PC-9 (cell line): Measurements from ENCODE around the gene EXD2. TPM values are rescaled to one million over a fixed set of nuclear protein-coding genes. Genes with fewer than 3 reads are reported as not detected.
"Not testable (repeated sequence)": the region's sequence is repeated elsewhere in the genome, so short reads cannot be mapped to it uniquely, and the experiment has no call there.

Experiments
- BruUV-seq: library from RNA; stranded (reverse); fragments of 400-500 nt; replicated peaks from 2 replicates; lab custom pipeline; 2021; lab: Mats Ljungman, UMichigan
- CTCF ChIA-PET: fragments of 300-600 bp; sonication (Branson Sonifier 250); formaldehyde crosslinking; loops from one replicate; lab custom pipeline; 2022; ENCODE audit warnings: antibody characterized with exemption; lab: Charles Lee
- POLR2A ChIA-PET: fragments of 300-600 bp; sonication (Branson Sonifier 250); formaldehyde crosslinking; loops from one replicate; lab custom pipeline; 2022; ENCODE audit warnings: antibody characterized with exemption; ENCODE audit not compliant: unreplicated experiment; lab: Charles Lee
- DNase-seq, 2 experiments: peaks; one replicate each; pipeline versions ENCODE4 v3.0.0 to v3.0.0-alpha.2; 2015 to 2022; ENCODE audit warnings: mixed read lengths in 1 of 2
- H2AFZ ChIP-seq: fragments of 200-600 bp; sonication (generic); 2 replicates; pipeline ENCODE4 v1.8.1; 2017; ENCODE audit warnings: antibody characterized with exemption
- H3F3A ChIP-seq: fragments of 200-600 bp; sonication (generic); 2 replicates; pipeline ENCODE4 v1.8.1; 2017; ENCODE audit warnings: antibody characterized with exemption, mild to moderate bottlenecking, low read depth; ENCODE audit not compliant: insufficient read depth
- H3K27ac ChIP-seq: fragments of 200-600 bp; sonication (generic); 2 replicates; pipeline ENCODE4 v1.6.1; 2016; ENCODE audit warnings: mixed run types
- H3K27me3 ChIP-seq: fragments of 200-600 bp; sonication (generic); 2 replicates; pipeline ENCODE4 v1.6.1; 2016; ENCODE audit warnings: low read depth, mixed run types; ENCODE audit not compliant: insufficient read depth
- H3K36me3 ChIP-seq: fragments of 200-600 bp; sonication (generic); 2 replicates; pipeline ENCODE4 v1.6.1; 2016; ENCODE audit warnings: low read depth, mixed run types
- H3K4me1 ChIP-seq: fragments of 200-600 bp; sonication (generic); replicated peaks from 2 replicates; pipeline ENCODE4 v1.6.1; 2016; ENCODE audit warnings: mixed run types; ENCODE audit not compliant: insufficient read depth
- H3K4me2 ChIP-seq: fragments of 200-600 bp; sonication (generic); 2 replicates; pipeline ENCODE4 v1.6.1; 2017; ENCODE audit warnings: mixed run types
- H3K4me3 ChIP-seq: fragments of 200-600 bp; sonication (generic); 2 replicates; pipeline ENCODE4 v1.6.1; 2016; ENCODE audit warnings: mixed run types
- H3K79me2 ChIP-seq: fragments of 200-600 bp; sonication (generic); 2 replicates; pipeline ENCODE4 v1.6.1; 2017; ENCODE audit warnings: low read depth, mixed run types
- H3K9me2 ChIP-seq: fragments of 200-600 bp; sonication (generic); 2 replicates; pipeline ENCODE4 v1.8.1; 2017; ENCODE audit warnings: mild to moderate bottlenecking; ENCODE audit not compliant: insufficient read depth
- H3K9me3 ChIP-seq: fragments of 200-600 bp; sonication (generic); 2 replicates; pipeline ENCODE4 v1.8.1; 2016; ENCODE audit warnings: low read depth; ENCODE audit not compliant: insufficient read depth
- H4K20me1 ChIP-seq: fragments of 200-600 bp; sonication (generic); 2 replicates; pipeline ENCODE4 v1.8.1; 2017; ENCODE audit not compliant: insufficient read depth
- CTCF ChIP-seq: fragments of 200-600 bp; sonication (generic); conservative IDR thresholded peaks from 2 replicates; pipeline ENCODE4 v1.6.1; 2017; ENCODE audit warnings: mixed run types, antibody characterized with exemption, mild to moderate bottlenecking, moderate library complexity
- EZH2 ChIP-seq: fragments of 200-600 bp; sonication (generic); IDR thresholded peaks from 2 replicates; pipeline ENCODE4 v1.8.0; 2017; ENCODE audit warnings: antibody characterized with exemption, low read depth
- intact Hi-C: fragments of 100-400 bp; cut with micrococcal nuclease; formaldehyde crosslinking; loops from one replicate; pipeline ENCODE4 v1.10.0; 2022; ENCODE audit not compliant: unreplicated experiment
- total RNA-seq: library from RNA; stranded (reverse); gene quantifications from 2 replicates; pipeline ENCODE4 v1.2.3, GENCODE V29; 2021

EXD2 gene
- total RNA-seq, 1 experiment from 2014 or later = 21.4 TPM

- peaks cover 3% of the 10 kb centered on the region; the same call in 1 of the 2 replicates for H3K9me3 ChIP-seq
- no peak for DNase-seq
- H3K9me2 ChIP-seq = no peaks in the 10 kb centered on the region
- H3K4me3 ChIP-seq = no peak overlapping the region
- H3F3A ChIP-seq = no peaks in the 10 kb centered on the region; the same call in 1 of the 2 replicates
- no peak overlapping the region for H3K4me2 ChIP-seq
- no peak overlapping the region for H3K27ac ChIP-seq
- no peaks in the 10 kb centered on the region for H3K36me3 ChIP-seq
- CTCF ChIA-PET = no interaction called here
- H3K79me2 ChIP-seq = no peaks in the 10 kb centered on the region
- POLR2A ChIA-PET = interaction anchor here (0.7 kb wide), 1 partner anchor 1869 kb away, joined by 5 read pairs; no protein-coding TSS in a partner anchor
- TF ChIP-seq EZH2 (no peak), CTCF (no peak)
- H4K20me1 ChIP-seq = no peaks in the 10 kb centered on the region
- intact Hi-C loops = no loop called here
- H2AFZ ChIP-seq = no peak overlapping the region
- no peaks in the 10 kb centered on the region for H3K27me3 ChIP-seq
- no peaks in the 10 kb centered on the region for H3K4me1 ChIP-seq
- no TSS peak for BruUV-seq
These were observed 84.0 kb downstream of the EXD2 start for GRCh38 chr14:69275331-69275730.

GRCh38 chr14:69277356-69277755 lies 86.1 kb downstream of the EXD2 start:
- H3K79me2 ChIP-seq, H3K27ac ChIP-seq, H2AFZ ChIP-seq, DNase-seq, H3K9me3 ChIP-seq, H3K36me3 ChIP-seq, intact Hi-C loops, POLR2A ChIA-PET, CTCF ChIA-PET, H3K9me2 ChIP-seq, H3F3A ChIP-seq, H3K27me3 ChIP-seq, H3K4me3 ChIP-seq, BruUV-seq, H3K4me1 ChIP-seq, H3K4me2 ChIP-seq, H4K20me1 ChIP-seq: not testable (repeated sequence)

GRCh38 chr14:69280746-69281291 lies 89.5 kb downstream of the EXD2 start:
- 0 out of 2 replicates have a peak, but pooled peaks cover 8% of the 10 kb centered on the region for H3K27me3 ChIP-seq
- TF ChIP-seq EZH2 (no peak), CTCF (no peak)
- ChIA-PET CTCF (no interaction called here), POLR2A (no interaction called here)
- H4K20me1 ChIP-seq = no peaks in the 10 kb centered on the region
- H3K4me1 ChIP-seq = no peaks in the 10 kb centered on the region
- H2AFZ ChIP-seq = no peak overlapping the region
- no peak overlapping the region for H3K4me3 ChIP-seq
- BruUV-seq = no TSS peak
- no peaks in the 10 kb centered on the region for H3K36me3 ChIP-seq
- no peaks in the 10 kb centered on the region for H3K9me2 ChIP-seq
- no peaks in the 10 kb centered on the region for H3F3A ChIP-seq
- H3K9me3 ChIP-seq = peaks cover under 1% of the 10 kb centered on the region; the same call in 1 of the 2 replicates
- no peak overlapping the region for H3K27ac ChIP-seq
- H3K4me2 ChIP-seq = no peak overlapping the region
- H3K79me2 ChIP-seq = no peaks in the 10 kb centered on the region
- no peak for DNase-seq
- intact Hi-C loops = no loop called here
